Loucy (cell line): ENCODE measurements around the gene AGBL1.

Experiments used
- H2AFZ ChIP-seq: fragments of 200-600 bp; sonication (generic); 2 replicates; pipeline ENCODE4 v1.6.0; 2016; ENCODE audit warnings: antibody characterized with exemption, mild to moderate bottlenecking, low read length, moderate library complexity
- H3F3A ChIP-seq: fragments of 200-600 bp; 2 replicates; pipeline ENCODE4 v1.6.0; 2016; ENCODE audit warnings: antibody characterized with exemption, low read depth, mild to moderate bottlenecking
- H3K27me3 ChIP-seq: fragments of 200-600 bp; sonication (generic); 2 replicates; pipeline ENCODE4 v1.6.1; 2014; ENCODE audit warnings: low read length, mild to moderate bottlenecking; ENCODE audit not compliant: insufficient read depth, poor library complexity, severe bottlenecking
- H3K36me3 ChIP-seq: fragments of 200-600 bp; sonication (generic); 2 replicates; pipeline ENCODE4 v1.6.1; 2016; ENCODE audit warnings: low read length; ENCODE audit not compliant: insufficient read depth
- H3K4me1 ChIP-seq: fragments of 200-600 bp; sonication (generic); 2 replicates; pipeline ENCODE4 v1.5.1; 2014; ENCODE audit warnings: low read length, mild to moderate bottlenecking; ENCODE audit not compliant: insufficient read depth, poor library complexity, severe bottlenecking
- H3K4me2 ChIP-seq: fragments of 200-600 bp; sonication (generic); 2 replicates; pipeline ENCODE4 v1.6.0; 2014; ENCODE audit warnings: antibody characterized with exemption, low read length, low read depth, mild to moderate bottlenecking; ENCODE audit not compliant: poor library complexity, severe bottlenecking
- H3K4me3 ChIP-seq: fragments of 200-600 bp; sonication (generic); 2 replicates; pipeline ENCODE4 v1.5.1; 2014; ENCODE audit warnings: low read length, mild to moderate bottlenecking, mixed read lengths; ENCODE audit not compliant: poor library complexity, severe bottlenecking
- H3K79me2 ChIP-seq: fragments of 200-600 bp; sonication (generic); 2 replicates; pipeline ENCODE4 v1.6.1; 2014; ENCODE audit warnings: low read length; ENCODE audit not compliant: insufficient read depth
- H3K9ac ChIP-seq: fragments of 200-600 bp; sonication (generic); 2 replicates; pipeline ENCODE4 v1.6.0; 2014; ENCODE audit warnings: mild to moderate bottlenecking, low read depth, low read length, moderate library complexity; ENCODE audit not compliant: poor library complexity, severe bottlenecking
- H3K9me2 ChIP-seq: fragments of 200-600 bp; sonication (generic); replicated peaks from 2 replicates; pipeline ENCODE4 v1.6.1; 2016; ENCODE audit warnings: low read depth, low read length, mixed read lengths
- H3K9me3 ChIP-seq: fragments of 200-600 bp; sonication (generic); 2 replicates; pipeline ENCODE4 v1.6.1; 2014; ENCODE audit warnings: mild to moderate bottlenecking, antibody characterized with exemption, low read length, low read depth; ENCODE audit not compliant: insufficient read depth
- H4K20me1 ChIP-seq: fragments of 200-600 bp; sonication (generic); 2 replicates; pipeline ENCODE4 v1.6.0; 2014; ENCODE audit warnings: antibody characterized with exemption, low read length, mild to moderate bottlenecking; ENCODE audit not compliant: insufficient read depth, poor library complexity, severe bottlenecking
- CTCF ChIP-seq: fragments of 200-600 bp; sonication (generic); conservative IDR thresholded peaks from 2 replicates; pipeline ENCODE4 v1.5.1; 2014; ENCODE audit warnings: mild to moderate bottlenecking, antibody characterized with exemption, low read length
- EZH2phosphoT487 ChIP-seq: fragments of 200-600 bp; IDR thresholded peaks from 2 replicates; pipeline ENCODE4 v1.6.1; 2018; ENCODE audit warnings: antibody characterized with exemption, mild to moderate bottlenecking, moderate library complexity, borderline replicate concordance

The AGBL1 gene

DNA sequence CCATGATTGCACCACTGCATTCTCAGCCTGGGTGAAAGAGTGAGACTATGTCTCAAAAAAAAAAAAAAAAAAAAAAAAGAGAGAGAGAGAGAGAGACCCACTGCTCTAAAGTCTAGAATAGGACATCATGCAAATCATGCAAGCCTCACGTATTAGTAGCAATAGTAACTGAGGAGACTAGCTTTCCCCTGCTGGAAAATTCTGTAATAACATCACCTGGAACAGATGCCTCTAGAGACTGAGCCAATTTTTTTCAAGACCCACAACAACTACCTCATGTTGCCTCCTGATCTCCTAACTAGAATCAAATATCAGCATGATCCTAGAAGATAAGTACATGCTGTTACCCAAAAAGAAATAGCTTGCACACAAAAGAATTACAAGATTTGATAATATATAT is 461.9 kb downstream of the AGBL1 start:
- Histone ChIP-seq H2AFZ (no peak overlapping the region), H3K4me2 (no peak overlapping the region), H3K9ac (no peak overlapping the region), H3K79me2 (no peaks in the 10 kb centered on the region), H3K9me2 (no peaks in the 10 kb centered on the region), H3K36me3 (no peaks in the 10 kb centered on the region), H3K9me3 (no peaks in the 10 kb centered on the region), H3K27me3 (no peaks in the 10 kb centered on the region), H3F3A (no peaks in the 10 kb centered on the region), H3K4me1 (no peaks in the 10 kb centered on the region), H4K20me1 (no peaks in the 10 kb centered on the region), H3K4me3 (no peak overlapping the region)
- TF ChIP-seq CTCF = no peak

- Histone ChIP-seq H3K4me3 (no peak overlapping the region), H3K9me2 (no peaks in the 10 kb centered on the region), H3K36me3 (no peaks in the 10 kb centered on the region), H3K79me2 (no peaks in the 10 kb centered on the region), H3K9me3 (no peaks in the 10 kb centered on the region), H3K27me3 (no peaks in the 10 kb centered on the region), H3K4me1 (no peaks in the 10 kb centered on the region), H3K9ac (no peak overlapping the region), H3K4me2 (no peak overlapping the region), H3F3A (no peaks in the 10 kb centered on the region), H2AFZ (no peak overlapping the region), H4K20me1 (no peaks in the 10 kb centered on the region)
- TF ChIP-seq EZH2phosphoT487 (no peak), CTCF (no peak)
Observed at GRCh38 chr15:86550075-86550474, 470.4 kb downstream of the AGBL1 start.

DNA sequence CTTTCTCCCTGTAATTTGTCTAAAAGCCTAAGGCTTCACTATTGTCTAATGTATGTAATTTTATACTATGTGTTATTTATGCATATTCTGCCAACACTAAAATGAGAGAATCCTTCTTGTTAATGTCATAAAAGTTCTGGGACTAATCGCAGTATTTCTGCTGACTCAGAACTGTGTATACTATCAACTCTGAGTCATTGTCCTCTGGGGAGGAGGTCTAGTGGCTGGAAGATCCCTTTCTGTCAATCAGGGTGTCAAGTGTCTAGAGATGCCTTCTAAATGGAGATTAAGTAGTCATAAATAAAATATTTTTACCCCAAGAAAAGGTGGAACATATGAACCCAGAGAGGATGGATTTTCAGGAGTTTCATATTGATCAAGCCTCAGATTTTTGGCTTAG is 473.4 kb downstream of the AGBL1 start:
- H3K4me1 ChIP-seq = no peaks in the 10 kb centered on the region
- no peaks in the 10 kb centered on the region for H3K9me3 ChIP-seq
- no peaks in the 10 kb centered on the region for H4K20me1 ChIP-seq
- H3K4me2 ChIP-seq = no peak overlapping the region
- no peaks in the 10 kb centered on the region for H3K27me3 ChIP-seq
- no peak overlapping the region for H3K4me3 ChIP-seq
- no peak overlapping the region for H3K9ac ChIP-seq
- TF ChIP-seq CTCF (no peak), EZH2phosphoT487 (no peak)
- no peak overlapping the region for H2AFZ ChIP-seq
- H3K79me2 ChIP-seq = no peaks in the 10 kb centered on the region
- no peaks in the 10 kb centered on the region for H3F3A ChIP-seq
- no peaks in the 10 kb centered on the region for H3K9me2 ChIP-seq
- no peaks in the 10 kb centered on the region for H3K36me3 ChIP-seq
